ENCODE measurements around the gene HDAC4.

DNA sequence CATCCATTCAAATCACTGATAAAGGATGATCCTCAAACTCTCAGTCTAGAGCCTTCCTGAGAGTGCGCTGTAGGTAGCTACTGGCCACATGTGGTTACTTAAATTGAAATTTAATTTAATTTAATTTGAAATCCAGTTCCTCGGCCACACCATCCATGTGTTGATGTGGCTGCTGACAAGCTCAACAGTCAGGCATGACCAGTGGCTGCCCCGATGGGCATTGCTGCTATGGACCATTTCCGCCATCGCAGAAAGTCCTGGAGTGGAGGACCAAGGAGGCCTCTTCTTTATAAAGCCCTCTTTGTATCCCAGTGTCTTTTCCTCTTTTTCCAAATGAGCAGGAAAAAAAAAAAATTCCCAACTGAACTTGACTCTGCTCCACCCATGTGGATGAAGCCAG lies 100.6 kb downstream of the HDAC4 start:
- no peak for TF ChIP-seq POLR2AphosphoS5 (IDR thresholded peaks at IDR 0.05; ENCODE audit: insufficient read depth in 1 of 2, low read depth in 1 of 2)
- TF ChIP-seq, protein P1, sequence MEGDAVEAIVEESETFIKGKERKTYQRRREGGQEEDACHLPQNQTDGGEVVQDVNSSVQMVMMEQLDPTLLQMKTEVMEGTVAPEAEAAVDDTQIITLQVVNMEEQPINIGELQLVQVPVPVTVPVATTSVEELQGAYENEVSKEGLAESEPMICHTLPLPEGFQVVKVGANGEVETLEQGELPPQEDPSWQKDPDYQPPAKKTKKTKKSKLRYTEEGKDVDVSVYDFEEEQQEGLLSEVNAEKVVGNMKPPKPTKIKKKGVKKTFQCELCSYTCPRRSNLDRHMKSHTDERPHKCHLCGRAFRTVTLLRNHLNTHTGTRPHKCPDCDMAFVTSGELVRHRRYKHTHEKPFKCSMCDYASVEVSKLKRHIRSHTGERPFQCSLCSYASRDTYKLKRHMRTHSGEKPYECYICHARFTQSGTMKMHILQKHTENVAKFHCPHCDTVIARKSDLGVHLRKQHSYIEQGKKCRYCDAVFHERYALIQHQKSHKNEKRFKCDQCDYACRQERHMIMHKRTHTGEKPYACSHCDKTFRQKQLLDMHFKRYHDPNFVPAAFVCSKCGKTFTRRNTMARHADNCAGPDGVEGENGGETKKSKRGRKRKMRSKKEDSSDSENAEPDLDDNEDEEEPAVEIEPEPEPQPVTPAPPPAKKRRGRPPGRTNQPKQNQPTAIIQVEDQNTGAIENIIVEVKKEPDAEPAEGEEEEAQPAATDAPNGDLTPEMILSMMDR (IDR thresholded peaks at IDR 0.05), result no peak
- no peak for TF ChIP-seq POLR2A (IDR thresholded peaks at IDR 0.05)
